MV-4-11 (cell line): ENCODE results near the gene ZNF576.
"Not testable (repeated sequence)": the region's sequence is repeated elsewhere in the genome, so short reads cannot be mapped to it uniquely, and the experiment has no call there.

Experiments used
- DNase-seq: peaks from one replicate; lab custom pipeline; 2025; lab: John Stamatoyannopoulos, UW

ZNF576 gene

DNA sequence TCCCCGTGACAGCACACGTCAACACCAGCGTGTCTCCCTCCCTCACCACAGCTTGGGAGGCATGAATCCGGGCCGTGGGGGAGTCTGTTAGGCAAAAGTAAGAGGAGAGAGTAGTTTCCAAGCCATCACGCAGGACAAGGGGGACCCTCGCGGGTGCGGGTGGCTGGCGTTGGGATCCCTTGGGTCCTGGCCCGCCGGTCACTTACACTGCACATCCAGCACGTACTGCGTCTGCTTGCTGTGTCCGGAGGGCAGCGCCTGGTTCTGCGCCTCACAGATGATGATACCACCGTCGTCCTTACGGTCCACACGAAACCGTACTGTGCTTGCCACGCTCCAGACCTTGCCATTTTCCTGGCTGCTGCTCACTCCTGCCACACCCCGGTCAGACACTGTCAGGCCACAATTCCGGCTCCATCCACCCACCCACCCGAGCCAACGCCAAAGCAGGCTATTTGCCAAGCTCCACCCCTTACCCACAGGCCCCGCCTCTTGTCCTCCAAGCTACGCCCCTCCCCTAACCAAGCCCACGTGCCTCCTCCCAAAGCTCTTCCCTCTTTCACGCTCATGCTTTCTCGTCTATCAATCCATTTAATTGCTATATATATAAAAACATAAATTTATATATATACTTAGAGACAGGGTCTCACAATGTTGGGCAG is 29.7 kb downstream of the ZNF576 start:
- DNase-seq: peak; percentile 55

DNA sequence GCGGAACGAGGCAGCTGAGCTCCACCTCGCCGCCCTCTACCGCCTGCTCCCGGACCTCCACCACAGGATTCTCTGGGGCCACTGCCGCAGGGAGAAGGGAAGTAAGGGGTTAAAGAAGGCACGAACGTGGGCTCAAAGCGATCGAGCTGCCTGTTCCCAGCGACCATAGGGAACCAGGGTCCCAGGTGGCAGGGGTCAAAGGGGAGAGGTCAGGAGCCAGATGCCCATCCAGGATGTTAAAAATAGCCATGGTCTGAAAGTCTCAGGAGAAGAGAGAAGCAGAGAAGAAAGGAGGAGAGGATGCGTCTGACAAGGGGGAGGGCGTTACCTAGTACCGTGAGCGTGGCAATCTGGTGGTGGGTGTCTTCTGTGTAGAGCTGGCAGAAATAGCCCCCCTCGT is 30.4 kb downstream of the ZNF576 start:
- no peak for DNase-seq

GRCh38 chr19:43628646-43629326 is 32.4 kb downstream of the ZNF576 start:
- no peak for DNase-seq

DNA sequence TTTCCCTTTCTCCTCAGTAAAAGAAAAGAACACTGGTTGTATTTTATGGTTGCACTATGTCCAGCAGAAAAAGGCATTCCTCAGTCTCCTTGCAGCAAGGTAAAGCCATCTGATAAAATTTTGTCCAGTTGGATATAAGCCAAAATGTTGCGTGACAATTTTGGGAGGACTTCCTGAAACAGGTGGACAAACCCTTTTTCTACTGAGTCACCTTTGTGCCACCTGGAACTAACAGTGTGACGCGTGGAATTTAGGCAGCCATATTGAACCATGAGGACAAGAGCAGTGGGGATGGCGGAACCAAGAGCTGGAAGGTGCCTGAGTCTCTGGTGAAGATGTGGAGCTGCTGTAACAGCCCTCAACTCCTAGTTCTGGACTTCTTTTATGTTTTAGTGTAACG is 35.1 kb downstream of the ZNF576 start:
- no peak for DNase-seq

GRCh38 chr19:43633520-43633919 is 37.1 kb downstream of the ZNF576 start:
- DNase-seq: no peak

DNA sequence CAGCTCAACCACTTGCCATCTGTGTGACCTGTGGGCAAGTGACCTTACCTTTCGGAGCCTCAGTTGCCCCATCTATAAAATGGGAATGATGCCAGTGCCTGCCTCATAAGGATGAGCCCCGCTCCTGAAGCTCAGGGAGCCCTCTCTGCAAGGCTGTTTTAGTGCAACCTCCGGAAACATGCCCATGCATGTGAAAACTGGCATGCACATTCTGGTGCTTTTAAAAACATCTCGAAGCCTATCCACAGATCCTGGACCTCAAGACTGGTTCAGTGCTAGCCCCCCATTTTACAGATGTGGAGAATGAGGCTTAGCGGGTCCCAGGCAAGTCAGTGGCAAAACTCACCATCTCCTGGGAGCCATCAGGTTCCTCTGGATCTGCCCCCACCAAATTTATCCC is 37.7 kb downstream of the ZNF576 start:
- no peak for DNase-seq

GRCh38 chr19:43634506-43634871 is 38.1 kb downstream of the ZNF576 start:
- no peak for DNase-seq

- no peak for DNase-seq
These were observed 38.6 kb downstream of the ZNF576 start for GRCh38 chr19:43634872-43635560.

DNA sequence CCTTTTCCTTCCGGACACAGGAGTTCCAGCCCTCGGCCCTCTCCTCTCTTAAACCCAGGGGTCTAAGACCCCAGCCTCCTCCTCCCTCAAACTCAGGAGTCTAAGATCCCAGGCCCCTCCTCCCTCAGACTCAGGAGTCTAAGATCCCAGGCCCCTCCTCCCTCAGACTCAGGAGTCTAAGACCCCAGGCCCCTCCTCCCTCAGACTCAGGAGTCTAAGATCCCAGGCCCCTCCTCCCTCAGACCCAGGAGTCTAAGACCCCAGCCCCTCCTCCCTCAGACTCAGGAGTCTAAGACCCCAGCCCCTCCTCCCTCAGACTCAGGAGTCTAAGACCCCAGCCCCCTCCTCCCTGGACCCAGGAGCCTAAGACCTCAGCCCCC is 39.2 kb downstream of the ZNF576 start:
- DNase-seq: not testable (repeated sequence)

- DNase-seq: no peak
These were observed 39.8 kb downstream of the ZNF576 start for GRCh38 chr19:43636121-43636683.

GRCh38 chr19:43638214-43638994 is 42.0 kb downstream of the ZNF576 start:
- DNase-seq: peak; percentile 46

DNA sequence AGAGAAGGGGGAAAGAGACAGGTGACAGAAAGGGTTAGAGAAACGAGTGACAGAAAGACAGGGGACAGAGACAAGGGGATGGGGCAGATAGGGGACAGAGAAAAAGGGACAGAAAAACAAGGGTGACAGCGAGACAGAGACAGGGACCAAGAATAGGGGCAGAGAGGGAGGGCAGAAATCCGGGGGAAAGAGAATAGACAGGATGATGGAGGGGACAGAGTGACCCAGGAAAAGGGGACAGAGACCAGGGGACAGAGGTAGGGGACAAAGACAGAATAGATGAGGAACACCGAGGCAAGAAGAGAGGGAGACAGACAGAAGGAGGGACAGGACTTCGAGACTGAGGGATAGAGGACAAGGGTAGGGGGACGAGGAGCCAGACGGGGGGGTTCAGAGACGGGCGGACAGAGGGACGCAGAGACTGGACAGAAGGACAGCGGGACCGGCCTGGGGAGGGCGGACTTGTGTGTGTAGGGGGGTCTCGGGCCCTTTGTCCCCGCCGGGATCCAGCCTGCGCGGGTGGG is 42.7 kb downstream of the ZNF576 start:
- DNase-seq: no peak

GRCh38 chr19:43639519-43640423 is 43.4 kb downstream of the ZNF576 start, which contains the start of gene CADM4:
Gene CADM4 (minus strand): TSS chr19:43639850. CDS start chr19:43639790, 60 bp downstream.
- no peak for DNase-seq

DNA sequence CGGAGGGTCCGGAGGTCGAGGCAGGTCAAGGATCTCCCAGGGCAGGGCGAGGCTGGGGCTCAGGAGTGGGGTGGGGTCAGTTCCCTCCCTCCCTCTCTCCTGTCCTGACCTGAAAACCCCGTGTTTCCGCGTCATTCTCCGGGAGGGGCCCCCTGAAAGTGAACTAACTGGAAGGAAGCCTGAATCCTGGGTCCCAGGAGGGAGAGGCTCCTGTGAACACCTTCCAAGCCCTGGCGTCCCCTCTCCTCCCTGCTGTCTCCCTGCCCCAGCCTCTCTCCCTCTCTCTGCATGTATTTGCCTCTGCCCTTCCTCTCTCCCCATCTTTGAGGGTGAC is 44.0 kb downstream of the ZNF576 start:
- no peak for DNase-seq

- DNase-seq: no peak
These were observed 44.9 kb downstream of the ZNF576 start for GRCh38 chr19:43641333-43641732.

DNA sequence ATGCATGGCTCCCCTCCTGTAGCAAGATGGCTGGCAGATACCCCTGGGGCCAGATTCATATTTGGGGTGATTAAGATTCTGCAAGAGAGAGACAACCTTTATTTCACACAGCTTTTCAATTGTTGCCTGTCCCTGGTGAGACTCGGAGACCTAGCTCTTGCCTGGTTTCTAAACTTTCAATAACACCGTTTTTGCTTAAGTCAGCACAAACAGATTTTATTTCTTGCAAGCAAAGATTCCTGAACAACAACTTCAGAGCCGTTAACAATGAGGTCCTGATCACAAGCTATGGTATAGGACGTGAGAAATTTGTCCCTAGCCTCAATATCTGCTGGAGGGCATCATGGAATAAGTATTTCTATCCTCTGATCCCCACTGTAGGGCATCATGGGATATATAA is 46.1 kb downstream of the ZNF576 start:
- no peak for DNase-seq

- no peak for DNase-seq
These were observed 46.9 kb downstream of the ZNF576 start for GRCh38 chr19:43643326-43643725.

DNA sequence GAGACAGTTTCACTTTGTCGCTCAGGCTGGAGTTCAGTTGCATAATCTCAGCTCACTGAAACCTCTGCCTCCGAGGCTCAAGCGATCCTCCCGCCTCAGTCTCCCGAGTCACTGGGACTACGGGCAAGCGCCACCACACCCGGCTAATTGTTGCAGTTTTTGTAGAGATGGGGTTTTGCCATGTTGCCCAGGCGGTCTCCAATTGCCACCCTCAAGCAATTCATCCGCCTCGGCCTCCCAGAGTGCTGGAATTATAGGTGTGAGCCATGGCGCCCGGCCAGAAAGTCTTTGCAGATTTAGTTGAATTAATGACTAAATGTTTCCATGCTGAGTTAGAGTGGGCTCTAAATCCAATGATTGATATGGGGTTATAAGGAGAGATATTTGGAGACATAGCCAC is 47.8 kb downstream of the ZNF576 start:
- DNase-seq: no peak

DNA sequence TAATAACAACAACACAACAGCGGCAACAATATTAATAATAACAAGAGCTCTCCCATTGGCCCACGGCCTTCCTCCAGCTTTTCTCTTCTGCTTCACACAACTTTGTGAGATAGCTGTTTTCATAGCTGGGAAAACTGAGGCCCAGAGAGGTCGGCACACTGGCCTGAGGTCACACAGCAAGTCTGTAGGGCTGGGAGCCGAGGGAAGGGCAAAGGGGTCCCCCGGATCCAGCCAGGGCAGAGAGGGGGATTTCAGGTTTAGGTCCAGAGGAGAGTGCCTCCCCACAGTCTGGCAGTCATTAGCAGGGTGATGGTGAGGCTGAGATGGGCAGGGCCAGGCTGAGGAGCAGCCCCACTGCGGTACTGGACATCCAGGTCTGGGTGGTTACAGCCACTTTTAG is 52.2 kb downstream of the ZNF576 start:
- DNase-seq: no peak

DNA sequence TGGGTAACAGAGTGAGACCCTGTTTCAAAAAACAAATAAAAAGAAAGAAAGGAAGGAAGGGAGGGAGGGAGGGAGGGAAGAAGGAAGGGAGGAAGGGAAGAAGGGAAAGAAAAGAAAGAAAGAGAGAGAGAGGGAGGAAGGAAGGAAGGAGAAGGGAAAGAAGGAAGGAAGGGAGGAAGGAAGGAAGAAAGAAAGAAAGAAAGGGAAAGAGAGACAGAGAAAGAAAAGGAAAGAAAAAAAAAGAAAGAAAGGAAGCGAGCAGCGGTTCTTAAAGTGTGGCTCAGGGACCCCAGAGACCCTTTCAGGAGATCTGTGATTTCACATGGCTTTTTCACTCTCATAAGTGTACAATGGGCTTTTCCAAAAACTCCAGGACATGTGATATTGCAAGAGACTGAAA is 53.1 kb downstream of the ZNF576 start:
- DNase-seq: no peak

- not testable (repeated sequence) for DNase-seq
These were observed 53.9 kb downstream of the ZNF576 start for GRCh38 chr19:43650276-43650675.
